Transverse colon (tissue), 4 donors: Measurements from ENCODE around the gene ARHGAP31.
"Not testable (repeated sequence)": the region's sequence is repeated elsewhere in the genome, so short reads cannot be mapped to it uniquely, and the experiment has no call there.

Experiments used
- CTCF ChIP-seq, 5 experiments: fragments of 200-600 bp in 3 of 5; fragments of 450-650 bp in 2 of 5; sonication (generic) in 3 of 5; IDR thresholded peaks; 1 replicate in 2 of 5; 2 replicates in 3 of 5; pipeline ENCODE4 v1.5.1; 2016 to 2017; ENCODE audit warnings: antibody characterized with exemption in 5 of 5, inconsistent platforms in 3 of 5, mild to moderate bottlenecking in 2 of 5, moderate library complexity in 1 of 5
- EP300 ChIP-seq: sonication (generic); formaldehyde crosslinking; IDR thresholded peaks from one replicate; pipeline ENCODE4 v1.6.1; 2017; ENCODE audit warnings: antibody characterized with exemption, low read depth
- POLR2A ChIP-seq: fragments of 450-650 bp; IDR thresholded peaks from one replicate; pipeline ENCODE4 v1.6.1; 2016; ENCODE audit warnings: antibody characterized with exemption, mild to moderate bottlenecking, moderate library complexity
- POLR2AphosphoS5 ChIP-seq, 3 donors: sonication (generic); formaldehyde crosslinking; IDR thresholded peaks; one replicate each; pipeline ENCODE4 v1.6.1; 2016; ENCODE audit warnings: antibody characterized with exemption in 3 of 3

- TF ChIP-seq POLR2A; CTCF (IDR thresholded peaks at IDR 0.05); EP300; POLR2AphosphoS5 (IDR thresholded peaks at IDR 0.05): not testable (repeated sequence)
Observed at GRCh38 chr3:119337407-119337806, 43.2 kb downstream of the ARHGAP31 start.
